ENCODE measurements around the gene CATSPERD. TPM values are rescaled to one million over a fixed set of nuclear protein-coding genes. Genes with fewer than 3 reads are reported as not detected.

The CATSPERD gene
- total RNA-seq, 3 donors from 2014 or later, result not detected

DNA sequence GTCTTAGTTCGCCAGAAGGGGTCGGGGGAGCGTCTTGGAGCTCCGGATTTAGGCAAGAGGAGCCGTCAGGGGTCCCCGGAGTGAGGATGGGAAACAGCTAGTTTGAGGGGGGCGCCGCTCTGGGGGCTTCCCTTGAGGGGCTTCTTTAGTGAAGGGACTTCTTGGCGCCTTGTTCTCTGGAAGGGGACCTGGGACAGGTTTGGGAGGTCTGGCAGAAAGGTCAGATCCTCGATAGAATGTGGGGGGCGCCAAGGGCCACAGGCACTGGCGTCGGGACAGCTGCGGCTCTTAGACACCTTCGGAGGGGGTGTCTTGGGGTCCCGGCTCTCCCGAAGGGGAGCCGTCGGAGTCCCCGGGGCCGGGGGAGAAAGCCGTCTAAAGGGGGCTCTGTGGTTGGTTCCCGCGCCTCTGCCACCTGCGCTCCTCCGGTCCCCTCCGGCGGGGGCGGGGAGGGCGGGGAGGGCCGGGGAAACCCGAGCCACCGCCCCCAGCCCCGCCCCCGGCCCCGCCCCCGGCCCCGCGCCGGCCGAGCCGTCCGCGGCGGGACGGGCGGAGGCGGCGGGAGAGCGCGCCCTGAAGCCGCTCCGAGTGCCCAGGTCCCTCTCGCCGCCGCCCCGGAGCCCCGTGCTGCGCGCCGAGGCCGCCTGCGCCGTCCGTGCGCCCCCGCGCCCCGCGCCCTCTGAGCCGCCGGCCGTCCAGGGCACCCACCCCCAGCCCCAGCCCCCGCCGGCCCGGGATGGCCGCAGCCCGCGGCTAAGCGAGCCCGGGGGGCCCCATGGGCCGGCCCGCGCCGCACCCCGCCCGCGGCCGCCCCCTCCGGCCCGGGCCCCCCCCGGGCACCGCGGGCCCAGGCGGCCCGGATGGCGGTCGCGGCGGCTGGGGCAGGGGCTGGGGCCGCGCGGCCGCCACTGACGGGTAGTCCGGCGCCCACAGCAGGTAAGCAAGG, 84.4 kb downstream of the CATSPERD start, which contains the start of gene NRTN:
Gene NRTN (plus strand): TSS at position 552 of the 946 bp plus-strand sequence. CDS start 19,099 bp downstream, outside the sequence.
- H3K27me3 ChIP-seq, result peaks cover 4 to 9% of the 10 kb centered on the region in 2 donors
- no peaks in the 10 kb centered on the region for H3K9me3 ChIP-seq
- DNase-seq (ENCODE audit: low spot score in 2 of 2), result no peak
- peak within 1 kb of the TSS; percentile 11 to 65 (median 54) for H3K4me3 ChIP-seq
- intact Hi-C loops (cut with DNase I; ENCODE audit: low total_unique reads), result loop anchor here (10.0 kb wide), 1 partner anchor 100 kb away; the partner anchor contains the start of genes NDUFA11 and VMAC
- peak within 1 kb of the TSS; percentile 52 to 62 for H3K27ac ChIP-seq
- no peaks in the 10 kb centered on the region for H3K36me3 ChIP-seq
- TF ChIP-seq POLR2AphosphoS5 (IDR thresholded peaks at IDR 0.05) (no peak), POLR2A (IDR thresholded peaks at IDR 0.05) (no peak)
- TF ChIP-seq, protein P1, sequence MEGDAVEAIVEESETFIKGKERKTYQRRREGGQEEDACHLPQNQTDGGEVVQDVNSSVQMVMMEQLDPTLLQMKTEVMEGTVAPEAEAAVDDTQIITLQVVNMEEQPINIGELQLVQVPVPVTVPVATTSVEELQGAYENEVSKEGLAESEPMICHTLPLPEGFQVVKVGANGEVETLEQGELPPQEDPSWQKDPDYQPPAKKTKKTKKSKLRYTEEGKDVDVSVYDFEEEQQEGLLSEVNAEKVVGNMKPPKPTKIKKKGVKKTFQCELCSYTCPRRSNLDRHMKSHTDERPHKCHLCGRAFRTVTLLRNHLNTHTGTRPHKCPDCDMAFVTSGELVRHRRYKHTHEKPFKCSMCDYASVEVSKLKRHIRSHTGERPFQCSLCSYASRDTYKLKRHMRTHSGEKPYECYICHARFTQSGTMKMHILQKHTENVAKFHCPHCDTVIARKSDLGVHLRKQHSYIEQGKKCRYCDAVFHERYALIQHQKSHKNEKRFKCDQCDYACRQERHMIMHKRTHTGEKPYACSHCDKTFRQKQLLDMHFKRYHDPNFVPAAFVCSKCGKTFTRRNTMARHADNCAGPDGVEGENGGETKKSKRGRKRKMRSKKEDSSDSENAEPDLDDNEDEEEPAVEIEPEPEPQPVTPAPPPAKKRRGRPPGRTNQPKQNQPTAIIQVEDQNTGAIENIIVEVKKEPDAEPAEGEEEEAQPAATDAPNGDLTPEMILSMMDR (IDR thresholded peaks at IDR 0.05), result no peak
- H3K4me1 ChIP-seq, result no peaks in the 10 kb centered on the region

DNA sequence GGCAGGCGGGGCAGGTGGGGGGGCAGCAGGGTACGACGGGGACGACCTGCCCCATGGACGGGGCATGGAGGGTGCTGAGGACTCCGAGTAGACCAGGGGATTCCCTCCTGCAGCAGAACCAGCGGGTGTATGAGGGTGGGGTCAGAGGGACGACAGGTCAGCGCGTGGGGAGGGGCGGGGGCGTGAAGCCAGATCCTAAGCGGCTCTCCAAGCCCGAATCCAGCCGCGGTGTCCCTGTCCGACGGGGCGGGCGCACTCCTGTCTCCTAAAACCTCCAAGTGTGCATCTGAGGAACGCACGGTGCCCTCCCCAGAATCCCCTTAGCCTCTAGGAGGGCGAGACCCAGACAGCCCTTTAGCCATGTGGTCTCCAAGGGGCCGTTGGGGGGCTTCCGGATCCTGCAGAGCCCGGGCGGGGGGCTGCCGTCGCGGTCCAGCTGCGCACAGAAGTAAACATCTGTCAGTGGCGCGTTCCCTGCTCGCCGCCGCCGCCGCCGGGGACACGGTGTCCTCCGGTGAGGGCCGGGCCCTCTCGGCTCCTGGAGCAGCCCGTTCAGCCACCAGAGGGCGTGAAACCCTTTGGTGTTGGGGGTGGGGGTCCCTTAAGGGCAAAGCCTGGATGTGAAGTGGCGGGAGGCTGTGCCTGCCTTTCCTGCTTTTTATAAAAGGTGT, 85.2 kb downstream of the CATSPERD start:
- H3K9me3 ChIP-seq, result no peaks in the 10 kb centered on the region
- intact Hi-C loops (cut with DNase I; ENCODE audit: low total_unique reads), result loop anchor here (10.0 kb wide), 1 partner anchor 99 kb away; the partner anchor contains the start of genes NDUFA11 and VMAC
- H3K4me1 ChIP-seq, result no peaks in the 10 kb centered on the region
- TF ChIP-seq, protein P1 (IDR thresholded peaks at IDR 0.05), result peak; percentile 45 to 79 (median 52)
- TF ChIP-seq POLR2A (IDR thresholded peaks at IDR 0.05), result no peak
- peaks cover 4 to 9% of the 10 kb centered on the region in 2 donors for H3K27me3 ChIP-seq
- DNase-seq (ENCODE audit: low spot score in 2 of 2), result peak; percentile 55 to 73
- no peaks in the 10 kb centered on the region for H3K36me3 ChIP-seq
- peak overlapping the region; percentile 2 to 65 (median 54) for H3K4me3 ChIP-seq
- H3K27ac ChIP-seq, result peak overlapping the region; percentile 52 to 62

DNA sequence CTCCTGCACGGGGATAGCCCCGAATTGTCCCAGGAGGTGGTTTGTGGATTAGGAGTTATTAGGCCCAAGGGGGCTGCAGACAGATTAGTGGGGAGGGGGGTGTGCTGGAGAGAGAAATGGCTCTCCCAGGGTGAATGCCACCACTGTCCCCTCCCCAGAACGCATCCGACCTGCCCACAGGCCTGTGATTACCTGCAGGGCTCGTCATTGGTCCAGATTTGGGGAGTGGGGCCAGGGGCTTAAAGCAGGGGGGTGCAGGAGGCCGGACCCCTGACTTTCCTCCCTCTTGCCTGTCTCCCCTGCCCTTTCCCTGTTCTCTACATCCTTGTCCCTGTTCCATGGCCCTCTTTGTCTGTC, 85.7 kb downstream of the CATSPERD start:
- Histone ChIP-seq H3K4me3 (peak overlapping the region in 2 of 3 donors; percentile 54 to 65), H3K27ac (peak overlapping the region in 1 of 2 donors; percentile 21)
- no peak for DNase-seq (ENCODE audit: low spot score in 2 of 2)

DNA sequence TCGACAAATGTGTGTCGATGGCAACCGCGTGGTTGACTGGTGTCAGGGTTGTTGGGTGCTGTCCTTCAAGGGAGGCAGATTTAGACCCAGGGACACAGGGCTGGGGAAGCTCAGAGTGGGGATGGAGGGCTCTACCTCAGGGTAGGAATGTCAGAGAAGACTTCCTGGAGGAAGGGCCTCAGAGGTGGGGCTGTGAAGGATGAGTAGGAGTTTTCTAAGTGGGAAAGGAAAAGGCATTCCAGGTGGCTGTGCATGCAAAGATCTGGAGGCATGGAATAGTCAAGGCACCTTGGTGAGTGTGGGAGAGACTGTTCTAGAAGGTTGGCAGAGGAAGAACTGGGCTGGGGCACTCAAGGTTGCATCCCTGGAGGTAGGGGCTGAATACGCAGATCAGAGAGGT, 86.5 kb downstream of the CATSPERD start:
- Histone ChIP-seq H3K36me3 (no peaks in the 10 kb centered on the region), H3K27ac (peak overlapping the region in 1 of 2 donors; percentile 21), H3K9me3 (no peaks in the 10 kb centered on the region), H3K4me3 (no peak overlapping the region), H3K27me3 (peaks cover 4 to 9% of the 10 kb centered on the region in 2 donors), H3K4me1 (no peaks in the 10 kb centered on the region)
- no peak for TF ChIP-seq POLR2A (IDR thresholded peaks at IDR 0.05)
- TF ChIP-seq, protein P1 (IDR thresholded peaks at IDR 0.05), result no peak
- no peak for TF ChIP-seq POLR2AphosphoS5 (IDR thresholded peaks at IDR 0.05)
- DNase-seq (ENCODE audit: low spot score in 2 of 2), result no peak
- intact Hi-C loops (cut with DNase I; ENCODE audit: low total_unique reads), result loop anchor here (10.0 kb wide), 1 partner anchor 98 kb away; the partner anchor contains the start of genes NDUFA11 and VMAC

More for the DNA sequence above, 85.7 kb downstream of the CATSPERD start:
- Histone ChIP-seq H3K27me3 (peaks cover 4 to 9% of the 10 kb centered on the region in 2 donors), H3K4me1 (no peaks in the 10 kb centered on the region), H3K9me3 (no peaks in the 10 kb centered on the region), H3K36me3 (no peaks in the 10 kb centered on the region)
- TF ChIP-seq, protein P1 (IDR thresholded peaks at IDR 0.05), result peak in 1 of 3 donors; percentile 5
- TF ChIP-seq POLR2A (IDR thresholded peaks at IDR 0.05), result no peak
- no peak for TF ChIP-seq POLR2AphosphoS5 (IDR thresholded peaks at IDR 0.05)
- intact Hi-C loops (cut with DNase I; ENCODE audit: low total_unique reads), result loop anchor here (10.0 kb wide), 1 partner anchor 99 kb away; the partner anchor contains the start of genes NDUFA11 and VMAC

All from breast epithelium (tissue), 4 donors.